ENCODE measurements around the gene C2orf69.
"Not testable (repeated sequence)": the region's sequence is repeated elsewhere in the genome, so short reads cannot be mapped to it uniquely, and the experiment has no call there.

C2orf69 gene

GRCh38 chr2:199911052-199911876, at the start of gene C2orf69:
Gene C2orf69 (plus strand): TSS chr2:199911293. CDS start chr2:199911439, 146 bp downstream.
- DNase-seq (ENCODE audit: low read depth): peak; percentile 83

- DNase-seq (ENCODE audit: low read depth): no peak
Observed at GRCh38 chr2:199862788-199863187, 48.3 kb upstream of the C2orf69 start.

- DNase-seq (ENCODE audit: low read depth): no peak
Observed at GRCh38 chr2:199865905-199866304, 45.2 kb upstream of the C2orf69 start.

GRCh38 chr2:199868431-199869226, 42.5 kb upstream of the C2orf69 start:
- DNase-seq (ENCODE audit: low read depth): no peak

- no peak for DNase-seq (ENCODE audit: low read depth)
Observed at GRCh38 chr2:199869227-199869541, 41.9 kb upstream of the C2orf69 start.

GRCh38 chr2:199869653-199870052, 41.4 kb upstream of the C2orf69 start:
- no peak for DNase-seq (ENCODE audit: low read depth)

GRCh38 chr2:199870581-199870980, 40.5 kb upstream of the C2orf69 start:
- no peak for DNase-seq (ENCODE audit: low read depth)

GRCh38 chr2:199874209-199874608, 36.9 kb upstream of the C2orf69 start:
- DNase-seq (ENCODE audit: low read depth): no peak

- DNase-seq (ENCODE audit: low read depth): no peak
Observed at GRCh38 chr2:199875400-199875799, 35.7 kb upstream of the C2orf69 start.

GRCh38 chr2:199882667-199883066, 28.4 kb upstream of the C2orf69 start:
- no peak for DNase-seq (ENCODE audit: low read depth)

GRCh38 chr2:199883474-199884212, 27.4 kb upstream of the C2orf69 start:
- DNase-seq (ENCODE audit: low read depth): no peak

GRCh38 chr2:199895406-199895805, 15.7 kb upstream of the C2orf69 start:
- DNase-seq (ENCODE audit: low read depth): no peak

- no peak for DNase-seq (ENCODE audit: low read depth)
Observed at GRCh38 chr2:199896617-199897016, 14.5 kb upstream of the C2orf69 start.

- no peak for DNase-seq (ENCODE audit: low read depth)
Observed at GRCh38 chr2:199901942-199902341, 9.2 kb upstream of the C2orf69 start.

- DNase-seq (ENCODE audit: low read depth): no peak
Observed at GRCh38 chr2:199902486-199903110, 8.5 kb upstream of the C2orf69 start.

- no peak for DNase-seq (ENCODE audit: low read depth)
Observed at GRCh38 chr2:199903111-199903510, 8.0 kb upstream of the C2orf69 start.

GRCh38 chr2:199907008-199907714, 3.9 kb upstream of the C2orf69 start:
- no peak for DNase-seq (ENCODE audit: low read depth)

GRCh38 chr2:199910338-199911051, 598 bp upstream of the C2orf69 start:
- no peak for DNase-seq (ENCODE audit: low read depth)

- no peak for DNase-seq (ENCODE audit: low read depth)
Observed at GRCh38 chr2:199911877-199912161, 726 bp downstream of the C2orf69 start.

GRCh38 chr2:199912553-199913114, 1.5 kb downstream of the C2orf69 start:
- not testable (repeated sequence) for DNase-seq (ENCODE audit: low read depth)

Measured in stimulated activated CD8-positive, alpha-beta memory T cell treated with anti-CD3 and anti-CD28 coated beads, Interleukin-12 subunit alpha, Interleukin-12 subunit beta, amount 100 ng/mL, for 4 hours (primary cell).